SK-N-MC (cell line): ENCODE measurements around the gene CRYAB.

ENCODE experiments used
- DNase-seq: peaks from one replicate; pipeline ENCODE4 v3.0.0-alpha.2; 2011; ENCODE audit warnings: low read depth, low spot score
- H3K27ac ChIP-seq: fragments of 200-600 bp; sonication (generic); 2 replicates; pipeline ENCODE4 v1.5.1; 2016; ENCODE audit warnings: mixed run types
- H3K36me3 ChIP-seq: fragments of 200-600 bp; sonication (generic); 2 replicates; pipeline ENCODE4 v1.6.1; 2017; ENCODE audit warnings: antibody characterized with exemption, low read length, mixed read lengths; ENCODE audit not compliant: insufficient read depth
- H3K4me3 ChIP-seq: fragments of 200-600 bp; sonication (generic); 2 replicates; pipeline ENCODE4 v1.5.1; 2016
- H3K9ac ChIP-seq: fragments of 200-600 bp; sonication (generic); 2 replicates; pipeline ENCODE4 v1.8.0; 2017; ENCODE audit warnings: mixed run types, mixed read lengths; ENCODE audit not compliant: insufficient read length
- H3K9me3 ChIP-seq: fragments of 200-600 bp; sonication (generic); 2 replicates; pipeline ENCODE4 v1.6.1; 2017; ENCODE audit warnings: low read depth, mild to moderate bottlenecking, antibody characterized with exemption, low read length, moderate library complexity, mixed read lengths
- EZH2 ChIP-seq: fragments of 200-600 bp; sonication (generic); IDR thresholded peaks from one replicate; pipeline ENCODE4 v1.6.1; 2017; ENCODE audit warnings: antibody characterized with exemption
- FOXP2 ChIP-seq: optimal IDR thresholded peaks from 2 replicates; pipeline ENCODE3; 2011; ENCODE audit warnings: mild to moderate bottlenecking, moderate library complexity; ENCODE audit not compliant: insufficient read depth; ENCODE audit errors: extremely low read length, control extremely low read depth
- POLR2AphosphoS5 ChIP-seq: IDR thresholded peaks from 2 replicates; pipeline ENCODE4 v1.6.1; 2012; ENCODE audit warnings: mild to moderate bottlenecking, low read depth, low read length, borderline replicate concordance

Gene CRYAB

GRCh38 chr11:111917312-111917711 lies 5.7 kb upstream of the CRYAB start:
- no peaks in the 10 kb centered on the region for H3K36me3 ChIP-seq
- H3K27ac ChIP-seq, result no peak overlapping the region
- no peak overlapping the region for H3K4me3 ChIP-seq
- H3K9ac ChIP-seq, result no peak overlapping the region
- H3K9me3 ChIP-seq, result no peaks in the 10 kb centered on the region
- TF ChIP-seq EZH2 (no peak), FOXP2 (no peak), POLR2AphosphoS5 (no peak)
- no peak for DNase-seq

DNA sequence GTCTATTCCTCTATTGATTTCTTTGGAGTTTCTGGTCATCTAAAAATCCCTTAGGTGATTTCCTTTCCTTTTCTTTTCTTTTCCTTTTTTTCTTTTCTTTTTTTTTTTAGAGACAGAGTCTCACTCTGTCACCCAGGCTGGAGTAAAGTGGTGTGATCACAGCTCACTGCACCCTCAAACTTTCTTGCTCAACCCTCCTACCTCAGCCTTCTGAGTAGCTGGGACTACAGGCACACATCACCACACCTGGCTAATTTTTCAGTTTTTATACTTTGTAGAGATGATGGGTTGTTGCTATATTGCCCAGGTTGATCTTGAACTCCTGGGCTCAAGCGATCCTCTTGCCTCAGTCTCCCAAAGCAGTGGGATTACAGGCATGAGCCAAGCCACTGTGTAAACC lies 5.2 kb upstream of the CRYAB start:
- Histone ChIP-seq H3K4me3 (no peak overlapping the region), H3K9me3 (no peaks in the 10 kb centered on the region), H3K27ac (no peak overlapping the region), H3K36me3 (no peaks in the 10 kb centered on the region), H3K9ac (no peak overlapping the region)
- TF ChIP-seq FOXP2 (no peak), EZH2 (no peak)
- DNase-seq, result no peak

DNA sequence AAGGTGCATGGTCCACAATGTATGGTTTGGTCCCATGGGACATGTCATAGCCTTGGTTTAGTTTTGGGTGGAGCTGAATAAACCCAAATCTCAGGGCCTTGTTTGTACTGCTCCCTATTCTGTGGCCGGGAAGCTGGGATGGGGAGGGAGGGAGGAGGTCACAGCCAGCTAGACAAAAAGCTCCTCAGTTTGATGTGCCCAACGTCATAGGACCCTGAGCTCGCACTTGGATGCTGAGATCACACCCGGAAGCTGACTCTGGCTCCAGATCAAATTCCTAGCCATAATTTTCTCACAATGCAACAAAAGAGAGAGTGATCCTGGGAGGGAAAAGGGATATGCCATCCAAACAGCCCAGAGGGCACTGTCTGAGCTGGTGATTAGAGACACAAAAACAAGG lies 2.4 kb upstream of the CRYAB start:
- H3K9me3 ChIP-seq, result no peaks in the 10 kb centered on the region
- no peak for DNase-seq
- TF ChIP-seq EZH2 (no peak), FOXP2 (no peak), POLR2AphosphoS5 (no peak)
- no peak overlapping the region for H3K27ac ChIP-seq
- no peak overlapping the region for H3K9ac ChIP-seq
- no peak overlapping the region for H3K4me3 ChIP-seq
- no peaks in the 10 kb centered on the region for H3K36me3 ChIP-seq

- Histone ChIP-seq H3K9ac (no peak overlapping the region), H3K27ac (no peak overlapping the region), H3K36me3 (no peaks in the 10 kb centered on the region), H3K4me3 (no peak overlapping the region), H3K9me3 (no peaks in the 10 kb centered on the region)
- TF ChIP-seq FOXP2 (no peak), EZH2 (no peak), POLR2AphosphoS5 (no peak)
- DNase-seq, result no peak
These were observed 1.7 kb upstream of the CRYAB start for GRCh38 chr11:111913031-111913861.

DNA sequence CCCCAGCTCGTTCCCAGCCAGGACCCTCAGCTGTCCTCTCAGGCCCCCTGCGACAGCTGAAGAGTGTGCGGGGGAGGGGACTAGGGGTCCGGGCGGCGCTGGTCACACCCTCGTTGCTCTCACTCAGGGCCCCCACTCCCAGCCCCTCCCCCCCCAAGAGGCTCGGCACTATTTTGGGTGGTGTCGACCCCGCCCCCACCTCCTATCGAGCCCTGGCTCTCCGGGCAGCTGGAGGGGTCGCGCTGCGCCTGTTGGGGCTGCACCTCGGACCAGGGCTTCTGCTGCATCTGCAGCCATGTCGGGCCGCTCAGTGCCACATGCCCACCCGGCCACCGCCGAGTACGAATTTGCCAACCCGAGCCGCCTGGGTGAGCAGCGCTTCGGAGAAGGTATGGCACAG lies 965 bp upstream of the CRYAB start, which contains the start of gene HSPB2:
Gene HSPB2 (plus strand): TSS at position 200 of the 400 bp plus-strand sequence. CDS start 96 bp downstream, at position 296.
- TF ChIP-seq POLR2AphosphoS5 (no peak), EZH2 (no peak), FOXP2 (no peak)
- Histone ChIP-seq H3K9ac (no peak within 1 kb of the TSS), H3K36me3 (no peaks in the 10 kb centered on the region), H3K9me3 (no peaks in the 10 kb centered on the region), H3K27ac (no peak within 1 kb of the TSS), H3K4me3 (no peak within 1 kb of the TSS)
- no peak for DNase-seq

GRCh38 chr11:111910676-111911562 lies 651 bp downstream of the CRYAB start:
- Histone ChIP-seq H3K36me3 (no peaks in the 10 kb centered on the region), H3K9me3 (no peaks in the 10 kb centered on the region), H3K4me3 (no peak overlapping the region), H3K9ac (no peak overlapping the region), H3K27ac (no peak overlapping the region)
- DNase-seq, result no peak
- no peak for TF ChIP-seq EZH2

DNA sequence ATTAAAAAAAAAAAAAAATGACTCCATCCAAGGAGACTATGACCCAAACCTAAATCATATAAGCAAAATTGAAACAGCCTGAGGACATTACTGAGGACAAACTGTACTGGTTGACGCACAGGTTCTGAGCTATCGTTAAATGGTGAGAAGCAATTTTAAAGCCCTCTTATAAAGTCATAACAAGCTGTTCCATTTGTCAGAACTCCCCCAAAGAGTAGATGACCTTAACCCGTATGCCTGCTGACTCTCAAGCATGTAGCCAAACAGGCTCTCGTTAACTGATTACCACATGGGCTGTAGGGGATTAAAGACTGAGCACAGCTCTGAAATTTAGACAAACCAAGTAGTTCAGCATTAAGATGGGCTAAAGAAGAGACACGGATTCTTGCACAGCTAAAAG lies 2.2 kb downstream of the CRYAB start:
- no peak overlapping the region for H3K27ac ChIP-seq
- DNase-seq, result no peak
- no peak overlapping the region for H3K9ac ChIP-seq
- H3K9me3 ChIP-seq, result no peaks in the 10 kb centered on the region
- H3K36me3 ChIP-seq, result no peaks in the 10 kb centered on the region
- H3K4me3 ChIP-seq, result no peak overlapping the region
- no peak for TF ChIP-seq FOXP2
- TF ChIP-seq EZH2, result no peak
- TF ChIP-seq POLR2AphosphoS5, result no peak

- H3K36me3 ChIP-seq, result no peaks in the 10 kb centered on the region
- no peak overlapping the region for H3K9ac ChIP-seq
- H3K4me3 ChIP-seq, result no peak overlapping the region
- H3K9me3 ChIP-seq, result no peaks in the 10 kb centered on the region
- TF ChIP-seq EZH2, result no peak
- H3K27ac ChIP-seq, result no peak overlapping the region
- no peak for DNase-seq
These were observed 2.8 kb downstream of the CRYAB start for GRCh38 chr11:111908639-111909305.
